ENCODE results near the gene GHRH. TPM values are rescaled to one million over a fixed set of nuclear protein-coding genes. Genes with fewer than 3 reads are reported as not detected.

Gene GHRH
- total and polyA plus RNA-seq, 9 donors: not detected

DNA sequence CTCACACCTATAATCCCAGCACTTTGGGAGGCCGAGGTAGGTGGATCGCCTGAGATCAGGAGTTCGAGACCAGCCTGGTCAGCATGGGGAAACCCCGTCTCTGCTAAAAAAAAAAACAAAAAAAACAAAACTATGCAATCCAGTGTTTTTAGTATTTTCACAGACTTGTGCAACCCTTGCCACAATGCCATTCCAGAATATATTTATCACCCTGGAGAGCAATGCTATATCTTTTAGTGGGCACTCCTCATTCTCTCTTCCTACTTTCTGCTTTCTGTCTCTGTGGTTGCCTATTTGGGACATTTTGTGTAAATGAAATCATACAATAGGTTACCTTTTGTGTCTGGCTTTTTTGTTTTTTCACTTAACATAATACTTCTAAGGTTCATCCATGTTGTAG, 43.2 kb downstream of the GHRH start:
- no peak for DNase-seq
- Histone ChIP-seq H3K27ac (ENCODE audit: low read length) (no peak overlapping the region), H3K36me3 (ENCODE audit: control insufficient read depth, insufficient read depth, low read length) (peaks cover 35% of the 10 kb centered on the region), H3K27me3 (ENCODE audit: control insufficient read depth, insufficient read depth, low read length) (no peaks in the 10 kb centered on the region), H3K4me1 (ENCODE audit: control insufficient read depth, insufficient read depth, low read length) (peaks cover 7% of the 10 kb centered on the region), H3K9me3 (replicated peaks; ENCODE audit: control insufficient read depth, low read depth, low read length) (no peaks in the 10 kb centered on the region), H3K4me3 (ENCODE audit: low read length) (no peak overlapping the region)
- WGBS (ENCODE audit: insufficient coverage): 100% methylated on average over 3 of the region's 4 CpGs

DNA sequence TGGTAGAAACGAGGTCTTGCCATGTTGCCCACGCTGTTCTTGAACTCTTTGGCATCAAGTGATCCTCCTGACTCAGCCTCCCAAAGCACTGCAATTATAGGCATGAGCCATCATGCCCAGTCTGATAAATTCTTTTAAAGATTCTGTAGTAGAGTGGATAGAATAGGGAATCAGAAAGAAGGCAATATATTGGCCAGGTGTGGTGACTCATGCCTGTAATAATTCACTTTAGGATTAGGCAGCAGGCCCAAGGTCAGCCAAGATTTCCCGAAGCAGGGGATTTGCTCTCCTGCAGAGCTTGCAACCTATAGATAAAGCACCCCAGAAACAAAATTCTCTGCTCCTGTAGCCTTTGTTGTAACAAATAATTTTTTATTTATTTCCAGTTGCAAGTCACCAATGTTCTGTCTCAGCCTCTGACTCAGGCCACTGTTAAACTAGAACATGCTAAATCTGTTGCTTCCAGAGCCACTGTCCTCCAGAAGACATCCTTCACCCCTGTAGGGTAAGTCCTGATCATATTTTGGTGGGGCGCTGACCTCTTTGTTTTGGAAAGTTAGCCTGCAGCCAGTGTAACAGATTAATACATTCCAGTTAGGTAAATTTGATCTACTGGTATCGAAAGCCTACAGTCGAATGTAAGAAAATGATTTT, 51.8 kb downstream of the GHRH start:
- Histone ChIP-seq H3K4me3 (ENCODE audit: low read length) (no peak overlapping the region), H3K36me3 (ENCODE audit: control insufficient read depth, insufficient read depth, low read length) (peaks cover 53% of the 10 kb centered on the region), H3K9me3 (replicated peaks; ENCODE audit: control insufficient read depth, low read depth, low read length) (no peaks in the 10 kb centered on the region), H3K4me1 (ENCODE audit: control insufficient read depth, insufficient read depth, low read length) (no peaks in the 10 kb centered on the region), H3K27me3 (ENCODE audit: control insufficient read depth, insufficient read depth, low read length) (no peaks in the 10 kb centered on the region), H3K27ac (ENCODE audit: low read length) (no peak overlapping the region)
- WGBS (ENCODE audit: insufficient coverage): no CpG with 5 or more reads among the region's 6 CpGs
- DNase-seq: no peak

DNA sequence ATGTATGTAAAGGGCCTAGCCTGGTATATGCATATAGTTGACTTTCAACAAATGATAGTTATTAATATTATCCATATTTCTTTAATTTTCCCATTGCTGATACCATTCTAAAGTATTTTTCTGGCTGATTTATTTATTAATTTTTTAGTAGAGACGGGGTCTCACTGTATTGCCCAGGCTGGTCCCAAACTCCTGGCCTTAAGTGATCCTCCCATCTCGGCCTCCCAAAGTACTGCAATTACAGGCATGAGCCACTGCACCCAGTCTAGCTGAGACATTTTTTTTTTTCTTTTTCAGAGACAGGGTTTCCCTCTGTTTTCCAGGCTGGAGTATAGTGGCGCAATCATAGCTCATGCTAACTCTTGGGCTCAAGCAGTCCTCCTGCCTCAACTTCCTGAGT, 52.4 kb downstream of the GHRH start:
- no peak for DNase-seq
- Histone ChIP-seq H3K36me3 (ENCODE audit: control insufficient read depth, insufficient read depth, low read length) (peaks cover 57% of the 10 kb centered on the region), H3K9me3 (replicated peaks; ENCODE audit: control insufficient read depth, low read depth, low read length) (no peaks in the 10 kb centered on the region), H3K27ac (ENCODE audit: low read length) (no peak overlapping the region), H3K4me3 (ENCODE audit: low read length) (no peak overlapping the region), H3K27me3 (ENCODE audit: control insufficient read depth, insufficient read depth, low read length) (no peaks in the 10 kb centered on the region), H3K4me1 (ENCODE audit: control insufficient read depth, insufficient read depth, low read length) (no peaks in the 10 kb centered on the region)
- 90% methylated on average over 2 of the region's 3 CpGs for WGBS (ENCODE audit: insufficient coverage)

DNA sequence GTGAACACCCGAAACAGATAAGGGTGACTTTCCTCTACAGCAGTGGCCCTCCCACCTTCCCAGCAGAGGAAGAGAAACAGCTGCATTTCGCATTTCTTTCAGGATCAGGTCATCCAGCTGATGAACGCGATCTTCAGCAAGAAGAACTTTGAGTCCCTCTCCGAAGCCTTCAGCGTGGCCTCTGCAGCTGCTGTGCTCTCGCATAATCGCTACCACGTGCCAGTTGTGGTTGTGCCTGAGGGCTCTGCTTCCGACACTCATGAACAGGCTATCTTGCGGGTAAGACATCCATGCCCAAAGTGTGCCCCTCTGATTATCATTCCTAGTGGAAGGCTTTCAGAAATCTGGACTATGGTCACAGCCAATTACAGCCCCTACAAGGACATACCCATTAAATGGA, 54.4 kb downstream of the GHRH start:
- H3K36me3 ChIP-seq (ENCODE audit: control insufficient read depth, insufficient read depth, low read length): peaks cover 61% of the 10 kb centered on the region
- WGBS (ENCODE audit: insufficient coverage): 83% methylated on average over 11 of the region's 11 CpGs
- no peak for DNase-seq

DNA sequence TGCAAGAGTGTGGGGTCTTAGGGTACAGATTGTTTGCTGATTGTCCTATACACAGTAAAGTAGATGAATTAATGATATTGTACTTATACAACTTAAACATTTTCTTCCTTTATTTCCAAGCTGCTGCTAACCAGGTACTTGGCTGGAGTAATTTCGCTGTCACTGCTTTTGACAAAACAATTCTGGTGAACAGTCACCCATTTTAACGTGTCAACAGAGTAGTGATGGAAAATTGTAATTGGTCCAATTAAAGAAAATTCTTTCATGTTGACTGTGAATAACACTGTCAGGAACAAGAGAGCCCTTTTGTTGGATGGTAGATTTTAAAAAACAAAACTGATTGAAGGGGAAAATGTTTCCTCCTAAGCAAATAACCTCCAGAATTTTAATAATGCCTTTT, 55.8 kb downstream of the GHRH start:
- H3K36me3 ChIP-seq (ENCODE audit: control insufficient read depth, insufficient read depth, low read length): peaks cover 60% of the 10 kb centered on the region
- no CpG with 5 or more reads among the region's 2 CpGs for WGBS (ENCODE audit: insufficient coverage)
- DNase-seq: no peak
- H3K9me3 ChIP-seq (replicated peaks; ENCODE audit: control insufficient read depth, low read depth, low read length): no peaks in the 10 kb centered on the region
- no peaks in the 10 kb centered on the region for H3K4me1 ChIP-seq (ENCODE audit: control insufficient read depth, insufficient read depth, low read length)
- H3K4me3 ChIP-seq (ENCODE audit: low read length): no peak overlapping the region
- H3K27ac ChIP-seq (ENCODE audit: low read length): no peak overlapping the region
- H3K27me3 ChIP-seq (ENCODE audit: control insufficient read depth, insufficient read depth, low read length): no peaks in the 10 kb centered on the region

More for the DNA sequence above, 54.4 kb downstream of the GHRH start:
- Histone ChIP-seq H3K4me3 (ENCODE audit: low read length) (no peak overlapping the region), H3K9me3 (replicated peaks; ENCODE audit: control insufficient read depth, low read depth, low read length) (no peaks in the 10 kb centered on the region), H3K27me3 (ENCODE audit: control insufficient read depth, insufficient read depth, low read length) (no peaks in the 10 kb centered on the region), H3K27ac (ENCODE audit: low read length) (no peak overlapping the region), H3K4me1 (ENCODE audit: control insufficient read depth, insufficient read depth, low read length) (no peaks in the 10 kb centered on the region)

DNA sequence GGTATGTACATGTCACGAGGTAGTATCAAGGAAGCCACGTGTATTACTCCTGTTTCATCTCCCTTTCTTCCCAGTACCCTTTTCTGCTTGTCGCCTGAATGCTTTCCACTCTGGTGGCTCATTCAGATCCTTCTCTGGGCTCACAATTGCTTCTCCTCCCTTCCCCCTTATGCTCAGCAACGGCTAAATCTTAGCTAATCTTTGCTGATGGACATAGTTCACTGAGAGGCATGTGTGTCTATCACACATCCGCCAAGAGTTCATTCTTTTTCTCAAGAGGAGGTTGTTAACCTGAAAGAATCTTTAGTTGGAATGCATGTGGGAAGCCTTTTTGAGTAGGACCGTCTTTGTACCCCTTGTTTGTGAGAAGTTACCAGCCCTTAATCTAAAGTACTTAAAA, 56.5 kb downstream of the GHRH start:
- H3K4me1 ChIP-seq (ENCODE audit: control insufficient read depth, insufficient read depth, low read length): no peaks in the 10 kb centered on the region
- no peak overlapping the region for H3K4me3 ChIP-seq (ENCODE audit: low read length)
- H3K36me3 ChIP-seq (ENCODE audit: control insufficient read depth, insufficient read depth, low read length): peaks cover 62% of the 10 kb centered on the region
- 100% methylated on average over 2 of the region's 6 CpGs for WGBS (ENCODE audit: insufficient coverage)
- DNase-seq: no peak
- H3K27me3 ChIP-seq (ENCODE audit: control insufficient read depth, insufficient read depth, low read length): no peaks in the 10 kb centered on the region
- no peaks in the 10 kb centered on the region for H3K9me3 ChIP-seq (replicated peaks; ENCODE audit: control insufficient read depth, low read depth, low read length)
- H3K27ac ChIP-seq (ENCODE audit: low read length): no peak overlapping the region

DNA sequence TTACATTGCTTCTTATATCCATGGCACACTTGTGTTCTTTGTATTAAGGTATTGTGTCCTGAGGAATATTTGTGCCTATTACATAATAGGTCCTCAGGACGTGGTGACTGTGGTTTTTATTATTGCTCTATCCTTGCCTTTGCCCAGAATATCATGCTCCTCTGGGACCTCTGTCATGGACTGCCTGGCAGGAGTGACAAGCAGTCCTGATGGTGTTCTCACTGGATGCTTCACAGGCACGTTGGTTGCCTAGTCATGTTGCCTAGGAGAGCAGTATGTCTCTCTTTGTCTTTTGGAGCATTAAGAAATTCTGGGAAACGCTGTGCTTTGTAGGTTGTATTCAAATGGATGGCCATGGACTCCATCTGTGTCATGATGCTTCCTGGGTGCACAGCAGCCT, 57.6 kb downstream of the GHRH start:
- no peak overlapping the region for H3K27ac ChIP-seq (ENCODE audit: low read length)
- peaks cover 5% of the 10 kb centered on the region for H3K4me1 ChIP-seq (ENCODE audit: control insufficient read depth, insufficient read depth, low read length)
- H3K36me3 ChIP-seq (ENCODE audit: control insufficient read depth, insufficient read depth, low read length): peaks cover 65% of the 10 kb centered on the region
- H3K27me3 ChIP-seq (ENCODE audit: control insufficient read depth, insufficient read depth, low read length): no peaks in the 10 kb centered on the region
- WGBS (ENCODE audit: insufficient coverage): 53% methylated on average over 3 of the region's 3 CpGs
- no peak for DNase-seq
- H3K4me3 ChIP-seq (ENCODE audit: low read length): no peak overlapping the region
- no peaks in the 10 kb centered on the region for H3K9me3 ChIP-seq (replicated peaks; ENCODE audit: control insufficient read depth, low read depth, low read length)

DNA sequence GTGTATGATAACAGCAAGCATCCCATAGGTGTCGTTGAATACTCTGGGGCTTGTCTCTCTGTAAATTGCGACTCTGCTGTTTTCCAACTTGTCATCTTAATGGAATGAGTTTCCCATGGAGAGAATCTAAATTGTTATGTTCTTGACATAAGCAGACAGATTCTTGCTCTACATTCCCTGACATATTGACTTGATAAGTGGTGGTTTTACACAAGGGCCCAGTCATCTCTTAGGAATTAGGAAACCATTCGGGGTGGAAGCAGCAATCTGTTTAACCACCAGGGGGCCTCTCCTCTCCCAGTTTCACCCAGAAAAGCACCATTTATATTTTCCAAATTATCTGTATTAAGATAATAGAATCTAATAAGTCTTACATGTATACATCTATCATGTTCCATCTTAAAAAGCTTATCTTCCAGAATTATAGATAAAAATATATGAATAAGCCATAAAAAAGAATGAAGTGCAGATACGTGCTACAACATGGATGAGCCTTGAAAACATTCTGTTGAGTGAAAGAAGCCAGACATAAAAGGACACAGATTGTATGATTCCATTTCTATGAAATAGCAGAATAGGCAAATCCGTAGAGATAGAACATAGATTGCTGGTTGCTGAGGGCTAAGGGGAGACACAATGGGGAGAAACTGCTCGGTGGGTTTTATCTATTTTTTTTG, 59.2 kb downstream of the GHRH start:
- Histone ChIP-seq H3K27me3 (ENCODE audit: control insufficient read depth, insufficient read depth, low read length) (no peaks in the 10 kb centered on the region), H3K4me3 (ENCODE audit: low read length) (no peak overlapping the region), H3K9me3 (replicated peaks; ENCODE audit: control insufficient read depth, low read depth, low read length) (no peaks in the 10 kb centered on the region), H3K36me3 (ENCODE audit: control insufficient read depth, insufficient read depth, low read length) (peaks cover 67% of the 10 kb centered on the region), H3K4me1 (ENCODE audit: control insufficient read depth, insufficient read depth, low read length) (peaks cover 8% of the 10 kb centered on the region), H3K27ac (ENCODE audit: low read length) (no peak overlapping the region)
- peak; percentile 33 for DNase-seq
- WGBS (ENCODE audit: insufficient coverage): 92% methylated on average over 2 of the region's 6 CpGs

DNA sequence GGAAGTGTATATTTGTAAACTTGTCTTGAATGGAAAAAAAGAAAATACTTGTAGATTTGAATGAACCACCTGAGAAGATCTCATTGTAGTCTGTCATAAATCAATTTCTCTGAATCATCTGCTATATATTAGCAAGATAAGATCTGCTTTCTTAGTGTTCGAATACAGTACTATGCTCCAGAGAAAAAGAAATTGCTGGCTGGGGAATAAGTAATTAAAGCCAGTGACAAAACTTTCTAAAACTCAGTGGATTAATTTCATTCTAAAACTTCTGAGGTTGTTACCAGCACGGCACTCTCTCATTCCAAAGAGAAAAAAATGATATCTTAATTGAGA, 59.8 kb downstream of the GHRH start:
- peaks cover 69% of the 10 kb centered on the region for H3K36me3 ChIP-seq (ENCODE audit: control insufficient read depth, insufficient read depth, low read length)
- no peaks in the 10 kb centered on the region for H3K9me3 ChIP-seq (replicated peaks; ENCODE audit: control insufficient read depth, low read depth, low read length)
- H3K27me3 ChIP-seq (ENCODE audit: control insufficient read depth, insufficient read depth, low read length): no peaks in the 10 kb centered on the region
- H3K4me3 ChIP-seq (ENCODE audit: low read length): no peak overlapping the region
- no CpG with 5 or more reads among the region's 2 CpGs for WGBS (ENCODE audit: insufficient coverage)
- H3K4me1 ChIP-seq (ENCODE audit: control insufficient read depth, insufficient read depth, low read length): peaks cover 8% of the 10 kb centered on the region
- DNase-seq: no peak
- H3K27ac ChIP-seq (ENCODE audit: low read length): peak overlapping the region; percentile 7
